ENCODE measurements around the gene VPS51. TPM values are rescaled to one million over a fixed set of nuclear protein-coding genes. Genes with fewer than 3 reads are reported as not detected.

VPS51 gene
- total and polyA plus RNA-seq, 2 of the 4 experiments (the other 2 are of a cell fraction), result 56.3 to 113 TPM

DNA sequence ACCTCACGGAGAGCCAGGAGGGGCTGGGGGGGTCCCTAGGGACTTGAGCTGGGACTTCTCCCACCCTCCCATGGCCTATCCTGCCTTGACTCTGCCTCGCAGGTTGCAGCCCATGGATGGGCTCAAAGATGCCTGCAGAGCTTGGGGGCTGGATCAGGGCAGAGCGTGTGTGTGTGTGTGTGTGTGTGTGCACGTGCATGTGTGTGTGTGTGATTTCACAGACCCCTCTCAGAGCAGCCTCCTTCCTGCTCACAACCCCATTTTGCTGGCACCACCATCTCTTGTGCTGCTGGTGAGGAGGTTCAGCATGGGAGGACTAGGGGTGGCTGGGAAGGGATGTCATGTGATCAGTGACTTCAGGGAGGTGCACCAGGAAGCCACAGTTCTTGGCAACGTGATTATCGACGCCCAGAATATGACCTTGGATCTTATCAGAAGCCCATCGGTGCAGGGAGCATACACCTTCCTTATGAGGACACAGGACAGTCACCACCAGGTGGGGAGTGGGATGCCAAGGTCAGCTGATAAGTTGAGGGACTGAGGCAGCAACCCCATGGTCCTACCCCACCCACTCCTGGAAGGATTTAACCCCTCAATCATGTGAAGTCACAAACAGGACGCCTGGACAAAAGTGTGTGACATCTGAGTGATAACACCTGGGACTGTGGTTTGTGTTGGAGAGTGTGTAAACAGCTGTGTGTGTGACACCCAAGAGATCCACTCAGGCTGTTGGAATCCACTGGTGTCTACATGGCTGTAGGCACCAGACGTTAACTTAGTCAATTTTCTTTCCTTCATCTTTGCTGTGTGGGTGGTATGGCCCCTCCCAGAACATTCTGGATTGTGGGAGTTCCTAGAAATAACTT, 35.8 kb upstream of the VPS51 start:
- intact Hi-C loops (cut with micrococcal nuclease), result no loop called here
- Histone ChIP-seq H2AK5ac (ENCODE audit: low read depth, low read length) (no peak overlapping the region), H2AFZ (replicated peaks; ENCODE audit: low read length, poor library complexity) (no peak overlapping the region), H3K18ac (ENCODE audit: low read depth, low read length) (no peak overlapping the region), H4K20me1 (ENCODE audit: insufficient read depth, low read length) (no peaks in the 10 kb centered on the region), H3K23ac (ENCODE audit: low read depth, low read length) (no peak overlapping the region; the same call in 1 of the 2 replicates), H2BK120ac (ENCODE audit: low read depth, low read length) (no peak overlapping the region), H2AK9ac (replicated peaks; ENCODE audit: low read depth, low read length, poor library complexity) (peak overlapping the region; percentile 39), H3K9me1 (ENCODE audit: insufficient read depth, low read length) (peaks cover 5% of the 10 kb centered on the region; the same call in 1 of the 2 replicates), H2BK5ac (ENCODE audit: low read depth, low read length, poor library complexity, severe bottlenecking) (no peak overlapping the region), H3K9ac (ENCODE audit: low read depth, low read length) (no peak overlapping the region), H3K36me3 (ENCODE audit: control insufficient read depth, insufficient read depth, low read length) (no peaks in the 10 kb centered on the region), H3K4ac (ENCODE audit: low read depth, low read length) (no peak overlapping the region), H3K4me3 (ENCODE audit: insufficient read depth, low read depth, low read length) (no peak overlapping the region), H3K4me2 (ENCODE audit: low read depth, low read length) (no peak overlapping the region), H3K9me3 (ENCODE audit: control insufficient read depth, insufficient read depth, low read length) (no peaks in the 10 kb centered on the region), H4K5ac (ENCODE audit: low read depth, low read length) (no peak overlapping the region), H3K79me1 (ENCODE audit: low read depth in 1 of 2, low read length in 2 of 2) (no peaks in the 10 kb centered on the region), H2BK20ac (ENCODE audit: low read depth, low read length) (no peak overlapping the region), H3K56ac (ENCODE audit: extremely low read depth, insufficient read depth, low read length) (no peak overlapping the region), H4K91ac (ENCODE audit: insufficient read depth, low read depth, low read length) (no peak overlapping the region), H3K27me3 (ENCODE audit: control insufficient read depth, insufficient read depth, low read length) (peaks cover 18% of the 10 kb centered on the region; the same call in 1 of the 2 replicates), H3K4me1 (ENCODE audit: control insufficient read depth, insufficient read depth, low read length) (no peaks in the 10 kb centered on the region), H2BK15ac (ENCODE audit: low read depth, low read length) (no peak overlapping the region), H4K8ac (ENCODE audit: low read depth in 2 of 2, low read length in 2 of 2) (no peak overlapping the region), H3K14ac (replicated peaks; ENCODE audit: low read depth, low read length) (no peak overlapping the region), H3K27ac (ENCODE audit: insufficient read depth, low read length) (no peak overlapping the region)
- ChIA-PET CTCF (no interaction called here), POLR2A (ENCODE audit: unreplicated experiment) (no interaction called here)
- BruUV-seq (replicated peaks), result no TSS peak
- peak; percentile 22 for DNase-seq
- in situ Hi-C loops (cut with MboI; ENCODE audit: low sequenced_read_pairs), result no loop called here
- 46% methylated on average over 3 of the region's 10 CpGs; no CpG with 5 or more reads in 1 of the 2 experiments for WGBS, 2 experiments (ENCODE audit: extremely low coverage in 2 of 2, insufficient read length in 1 of 2)
- ATAC-seq (ENCODE audit: low read depth), result peak; percentile 27
- dilution Hi-C loops (cut with HindIII; ENCODE audit: low sequenced_read_pairs, unreplicated experiment), result no loop called here
- TF ChIP-seq NFE2L2 (IDR thresholded peaks at IDR 0.05; ENCODE audit: low read depth, low read length) (no peak), RFX5 (IDR thresholded peaks at IDR 0.05; ENCODE audit: low read depth, low read length) (no peak), MXI1 (IDR thresholded peaks at IDR 0.05; ENCODE audit: borderline replicate concordance, low read depth, low read length) (no peak), RCOR1 (IDR thresholded peaks at IDR 0.05; ENCODE audit: insufficient replicate concordance, low read length) (no peak), MAFK (IDR thresholded peaks at IDR 0.05; ENCODE audit: low read depth, low read length) (no peak), SMC3 (IDR thresholded peaks at IDR 0.05; ENCODE audit: low read depth, low read length) (no peak), CHD1 (IDR thresholded peaks at IDR 0.05; ENCODE audit: low read depth, low read length) (no peak), POLR2A (IDR thresholded peaks at IDR 0.05; ENCODE audit: low read depth, low read length) (no peak), BHLHE40 (IDR thresholded peaks at IDR 0.05; ENCODE audit: low read depth, low read length) (no peak), MAZ (IDR thresholded peaks at IDR 0.05; ENCODE audit: borderline replicate concordance, low read depth, low read length) (no peak), RAD21 (IDR thresholded peaks at IDR 0.05; ENCODE audit: low read length) (no peak), CEBPB (IDR thresholded peaks at IDR 0.05; ENCODE audit: low read depth, low read length) (no peak)
- TF ChIP-seq, protein P1, sequence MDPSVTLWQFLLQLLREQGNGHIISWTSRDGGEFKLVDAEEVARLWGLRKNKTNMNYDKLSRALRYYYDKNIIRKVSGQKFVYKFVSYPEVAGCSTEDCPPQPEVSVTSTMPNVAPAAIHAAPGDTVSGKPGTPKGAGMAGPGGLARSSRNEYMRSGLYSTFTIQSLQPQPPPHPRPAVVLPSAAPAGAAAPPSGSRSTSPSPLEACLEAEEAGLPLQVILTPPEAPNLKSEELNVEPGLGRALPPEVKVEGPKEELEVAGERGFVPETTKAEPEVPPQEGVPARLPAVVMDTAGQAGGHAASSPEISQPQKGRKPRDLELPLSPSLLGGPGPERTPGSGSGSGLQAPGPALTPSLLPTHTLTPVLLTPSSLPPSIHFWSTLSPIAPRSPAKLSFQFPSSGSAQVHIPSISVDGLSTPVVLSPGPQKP (IDR thresholded peaks at IDR 0.05; ENCODE audit: borderline replicate concordance, low read depth, low read length), result no peak
- TF ChIP-seq, protein P2, sequence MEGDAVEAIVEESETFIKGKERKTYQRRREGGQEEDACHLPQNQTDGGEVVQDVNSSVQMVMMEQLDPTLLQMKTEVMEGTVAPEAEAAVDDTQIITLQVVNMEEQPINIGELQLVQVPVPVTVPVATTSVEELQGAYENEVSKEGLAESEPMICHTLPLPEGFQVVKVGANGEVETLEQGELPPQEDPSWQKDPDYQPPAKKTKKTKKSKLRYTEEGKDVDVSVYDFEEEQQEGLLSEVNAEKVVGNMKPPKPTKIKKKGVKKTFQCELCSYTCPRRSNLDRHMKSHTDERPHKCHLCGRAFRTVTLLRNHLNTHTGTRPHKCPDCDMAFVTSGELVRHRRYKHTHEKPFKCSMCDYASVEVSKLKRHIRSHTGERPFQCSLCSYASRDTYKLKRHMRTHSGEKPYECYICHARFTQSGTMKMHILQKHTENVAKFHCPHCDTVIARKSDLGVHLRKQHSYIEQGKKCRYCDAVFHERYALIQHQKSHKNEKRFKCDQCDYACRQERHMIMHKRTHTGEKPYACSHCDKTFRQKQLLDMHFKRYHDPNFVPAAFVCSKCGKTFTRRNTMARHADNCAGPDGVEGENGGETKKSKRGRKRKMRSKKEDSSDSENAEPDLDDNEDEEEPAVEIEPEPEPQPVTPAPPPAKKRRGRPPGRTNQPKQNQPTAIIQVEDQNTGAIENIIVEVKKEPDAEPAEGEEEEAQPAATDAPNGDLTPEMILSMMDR (conservative IDR thresholded peaks at IDR 0.05; ENCODE audit: low read depth, low read length), result no peak
- TF ChIP-seq, protein P3, sequence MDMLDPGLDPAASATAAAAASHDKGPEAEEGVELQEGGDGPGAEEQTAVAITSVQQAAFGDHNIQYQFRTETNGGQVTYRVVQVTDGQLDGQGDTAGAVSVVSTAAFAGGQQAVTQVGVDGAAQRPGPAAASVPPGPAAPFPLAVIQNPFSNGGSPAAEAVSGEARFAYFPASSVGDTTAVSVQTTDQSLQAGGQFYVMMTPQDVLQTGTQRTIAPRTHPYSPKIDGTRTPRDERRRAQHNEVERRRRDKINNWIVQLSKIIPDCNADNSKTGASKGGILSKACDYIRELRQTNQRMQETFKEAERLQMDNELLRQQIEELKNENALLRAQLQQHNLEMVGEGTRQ (IDR thresholded peaks at IDR 0.05; ENCODE audit: low read depth, low read length), result no peak

Measured in IMR-90 (cell line).